Neutrophil (primary cell): ENCODE measurements around the gene MN1.

Experiments
- H3K27ac ChIP-seq: fragments of 200-600 bp; sonication (generic); 2 replicates; pipeline ENCODE4 v1.5.1; 2016; ENCODE audit warnings: mild to moderate bottlenecking, moderate library complexity
- H3K27me3 ChIP-seq: fragments of 200-600 bp; sonication (generic); 2 replicates; pipeline ENCODE4 v1.6.0; 2016; ENCODE audit warnings: mild to moderate bottlenecking
- H3K36me3 ChIP-seq: fragments of 200-600 bp; sonication (generic); 2 replicates; pipeline ENCODE4 v1.5.1; 2017
- H3K4me1 ChIP-seq, 2 experiments: fragments of 200-600 bp in 1 of 2; sonication (generic) in 1 of 2; 1 replicate in 1 of 2; 2 replicates in 1 of 2; pipeline versions ENCODE4 v1.5.1 to v1.6.1; 2013 to 2016; ENCODE audit warnings: low read depth in 1 of 2, low read length in 1 of 2, mild to moderate bottlenecking in 1 of 2, moderate library complexity in 1 of 2; ENCODE audit not compliant: control insufficient read depth in 1 of 2, insufficient read depth in 1 of 2
- H3K4me3 ChIP-seq, 2 experiments: fragments of 200-600 bp in 1 of 2; sonication (generic) in 1 of 2; 1 replicate in 1 of 2; 2 replicates in 1 of 2; pipeline ENCODE4 v1.5.1; 2013 to 2016; ENCODE audit warnings: low read depth in 1 of 2, low read length in 1 of 2, mild to moderate bottlenecking in 1 of 2, moderate library complexity in 1 of 2
- H3K9me3 ChIP-seq: fragments of 200-600 bp; sonication (generic); 2 replicates; pipeline ENCODE4 v1.5.1; 2016
- TF ChIP-seq, protein P1 (sequence below): fragments of 200-600 bp; sonication (generic); IDR thresholded peaks from 2 replicates; pipeline ENCODE4 v1.5.1; 2016; ENCODE audit warnings: antibody characterized with exemption

The MN1 gene

DNA sequence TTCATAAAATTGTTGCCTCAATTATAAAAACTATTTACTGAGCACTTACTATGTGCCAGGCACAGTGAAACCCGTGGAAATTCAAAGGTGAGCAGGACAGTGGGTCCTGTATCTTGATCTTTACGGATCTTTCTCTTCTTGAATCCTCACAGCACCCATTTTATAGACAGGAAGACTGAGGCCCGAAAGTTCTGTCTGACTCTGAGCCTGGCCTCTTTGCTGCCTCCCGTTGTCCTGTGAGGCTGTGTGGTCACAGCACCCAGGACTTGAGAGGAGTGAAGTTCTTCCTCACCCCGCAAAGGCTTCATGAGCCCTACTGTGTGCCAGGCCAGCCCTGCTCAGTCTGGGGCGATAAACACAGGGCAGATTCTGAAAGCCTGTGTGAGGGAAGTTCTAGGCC, 13.4 kb upstream of the MN1 start:
- no peak overlapping the region for H3K4me3 ChIP-seq
- H3K27me3 ChIP-seq: no peaks in the 10 kb centered on the region
- TF ChIP-seq, protein P1, sequence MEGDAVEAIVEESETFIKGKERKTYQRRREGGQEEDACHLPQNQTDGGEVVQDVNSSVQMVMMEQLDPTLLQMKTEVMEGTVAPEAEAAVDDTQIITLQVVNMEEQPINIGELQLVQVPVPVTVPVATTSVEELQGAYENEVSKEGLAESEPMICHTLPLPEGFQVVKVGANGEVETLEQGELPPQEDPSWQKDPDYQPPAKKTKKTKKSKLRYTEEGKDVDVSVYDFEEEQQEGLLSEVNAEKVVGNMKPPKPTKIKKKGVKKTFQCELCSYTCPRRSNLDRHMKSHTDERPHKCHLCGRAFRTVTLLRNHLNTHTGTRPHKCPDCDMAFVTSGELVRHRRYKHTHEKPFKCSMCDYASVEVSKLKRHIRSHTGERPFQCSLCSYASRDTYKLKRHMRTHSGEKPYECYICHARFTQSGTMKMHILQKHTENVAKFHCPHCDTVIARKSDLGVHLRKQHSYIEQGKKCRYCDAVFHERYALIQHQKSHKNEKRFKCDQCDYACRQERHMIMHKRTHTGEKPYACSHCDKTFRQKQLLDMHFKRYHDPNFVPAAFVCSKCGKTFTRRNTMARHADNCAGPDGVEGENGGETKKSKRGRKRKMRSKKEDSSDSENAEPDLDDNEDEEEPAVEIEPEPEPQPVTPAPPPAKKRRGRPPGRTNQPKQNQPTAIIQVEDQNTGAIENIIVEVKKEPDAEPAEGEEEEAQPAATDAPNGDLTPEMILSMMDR: no peak
- H3K9me3 ChIP-seq: no peaks in the 10 kb centered on the region
- no peaks in the 10 kb centered on the region for H3K4me1 ChIP-seq
- H3K36me3 ChIP-seq: no peaks in the 10 kb centered on the region
- no peak overlapping the region for H3K27ac ChIP-seq

DNA sequence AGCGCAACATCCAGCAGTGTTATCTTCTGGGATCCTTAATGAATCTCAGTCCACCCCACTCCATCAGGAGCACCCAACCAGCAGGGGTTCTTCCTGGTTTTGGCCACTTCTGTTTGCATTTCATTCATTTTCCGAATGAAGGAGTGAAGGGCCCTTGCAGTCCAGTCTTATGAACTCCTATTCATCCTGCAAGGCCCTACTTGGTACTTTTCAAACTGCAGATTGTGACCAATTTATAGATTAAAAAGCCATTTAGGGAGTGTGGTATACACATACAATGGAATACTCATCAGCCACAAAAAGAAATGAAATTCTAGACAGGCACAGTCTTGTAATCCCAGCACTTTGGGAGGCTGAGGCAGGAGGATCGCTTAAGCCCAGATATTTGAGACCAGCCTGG, 10.2 kb upstream of the MN1 start:
- H3K9me3 ChIP-seq: no peaks in the 10 kb centered on the region
- H3K36me3 ChIP-seq: no peaks in the 10 kb centered on the region
- peaks cover 15% of the 10 kb centered on the region for H3K27me3 ChIP-seq
- no peaks in the 10 kb centered on the region for H3K4me1 ChIP-seq
- H3K4me3 ChIP-seq: no peak overlapping the region
- no peak overlapping the region for H3K27ac ChIP-seq
- TF ChIP-seq, protein P1: no peak

DNA sequence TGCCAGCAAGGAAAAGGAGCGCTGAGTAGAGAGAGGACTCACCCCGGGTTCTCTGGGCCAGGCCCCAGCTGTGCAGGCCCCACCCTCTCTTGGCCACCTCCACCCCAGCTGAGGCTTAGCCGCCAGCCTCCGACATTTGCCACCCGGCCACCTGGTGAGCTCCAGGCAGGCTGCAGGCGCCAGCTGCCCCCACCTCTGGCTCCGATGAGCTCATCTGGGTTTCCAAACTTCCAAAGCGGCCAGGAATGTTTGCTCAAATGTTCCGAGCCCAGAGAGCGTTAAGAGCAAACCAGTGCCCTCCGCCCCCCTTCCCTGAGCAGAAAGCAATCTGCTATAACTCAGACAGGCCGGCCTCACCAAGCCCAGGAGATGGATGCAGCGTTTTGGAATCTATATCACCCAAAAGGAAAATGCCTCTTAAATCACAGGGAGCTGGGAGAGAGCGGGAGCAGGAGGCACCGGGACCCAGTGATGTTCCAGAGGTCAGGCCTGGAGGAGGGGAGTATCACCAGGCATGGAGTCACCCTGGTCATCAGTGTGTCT, 9.1 kb upstream of the MN1 start:
- TF ChIP-seq, protein P1: no peak
- Histone ChIP-seq H3K36me3 (no peaks in the 10 kb centered on the region), H3K4me1 (no peaks in the 10 kb centered on the region), H3K27me3 (peaks cover 15% of the 10 kb centered on the region), H3K4me3 (no peak overlapping the region), H3K9me3 (no peaks in the 10 kb centered on the region), H3K27ac (no peak overlapping the region)

DNA sequence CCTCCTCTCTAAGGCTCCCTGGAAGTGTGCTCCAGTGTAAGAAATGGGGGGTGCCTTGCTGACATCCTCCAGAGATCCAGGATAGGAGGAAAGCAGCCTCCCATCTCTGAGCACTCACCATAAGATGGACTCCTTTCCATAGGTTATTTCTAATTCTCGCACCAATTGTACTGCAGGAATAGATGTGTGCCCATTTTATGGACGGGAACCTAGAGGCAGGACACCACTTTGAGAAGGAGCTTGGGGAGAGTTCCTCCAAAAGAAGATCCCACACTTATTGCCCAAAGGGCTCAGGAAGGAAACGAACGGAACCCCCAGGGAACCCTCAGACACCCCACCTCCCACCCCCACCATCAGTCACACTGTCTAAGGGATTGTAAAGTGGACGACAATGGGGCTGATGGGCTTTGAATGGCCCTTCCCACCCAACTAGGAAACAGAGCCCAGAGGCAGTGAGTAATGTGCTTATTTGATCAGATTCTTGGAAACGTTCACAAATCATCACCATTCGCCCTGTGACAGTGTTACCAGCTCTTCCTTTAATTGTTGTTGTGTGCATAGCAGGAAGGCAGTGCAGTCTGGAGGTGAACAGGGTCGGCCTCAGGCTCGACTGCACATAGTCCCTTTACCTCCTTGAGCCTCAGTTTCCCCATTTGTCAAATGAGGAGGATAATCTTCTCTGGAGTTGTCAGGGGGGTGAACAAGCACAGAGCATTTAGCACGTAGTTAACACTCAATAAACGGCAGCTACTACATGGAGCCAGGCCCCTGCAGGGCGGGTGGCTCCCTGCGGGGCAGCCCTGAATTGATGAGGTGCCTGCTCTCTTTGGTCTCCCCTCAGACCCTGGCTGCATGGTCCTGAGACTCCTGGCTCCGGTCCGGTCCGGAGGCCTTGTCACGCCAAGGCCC, 8.4 kb upstream of the MN1 start:
- H3K9me3 ChIP-seq: no peaks in the 10 kb centered on the region
- H3K4me3 ChIP-seq: no peak overlapping the region
- H3K4me1 ChIP-seq: no peaks in the 10 kb centered on the region
- no peak overlapping the region for H3K27ac ChIP-seq
- TF ChIP-seq, protein P1: no peak
- no peaks in the 10 kb centered on the region for H3K36me3 ChIP-seq
- peaks cover 19% of the 10 kb centered on the region for H3K27me3 ChIP-seq

DNA sequence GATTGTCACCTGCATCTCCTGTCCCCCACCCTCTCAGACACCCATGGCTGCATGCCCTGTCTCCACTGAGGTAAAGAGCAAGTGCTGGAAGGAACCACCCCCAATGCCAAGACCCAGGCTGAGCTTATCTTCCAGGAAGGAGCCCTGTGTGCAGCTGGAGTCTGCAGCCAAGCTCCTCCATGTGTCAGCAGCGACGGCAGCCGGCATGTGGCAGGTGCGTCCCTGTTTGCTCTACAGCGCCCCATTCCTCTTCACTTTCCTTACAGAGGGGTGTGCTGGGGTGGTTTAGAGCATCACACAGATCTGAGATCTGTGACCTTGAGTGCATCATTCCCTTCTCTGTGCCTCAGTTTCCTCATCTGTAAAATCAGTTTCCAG, 7.7 kb upstream of the MN1 start:
- TF ChIP-seq, protein P1: no peak
- H3K9me3 ChIP-seq: no peaks in the 10 kb centered on the region
- H3K4me3 ChIP-seq: no peak overlapping the region
- H3K27ac ChIP-seq: no peak overlapping the region
- H3K4me1 ChIP-seq: no peaks in the 10 kb centered on the region
- H3K36me3 ChIP-seq: no peaks in the 10 kb centered on the region
- peaks cover 27% of the 10 kb centered on the region for H3K27me3 ChIP-seq
